GM19438 (cell line): ENCODE data around the gene ZMYND11.
"Not testable (repeated sequence)": the region's sequence is repeated elsewhere in the genome, so short reads cannot be mapped to it uniquely, and the experiment has no call there.

Experiments
- ATAC-seq: cut with Tn5 transposase; IDR thresholded peaks from one replicate; pipeline ENCODE4 v1.9.1; 2021; ENCODE audit warnings: low read depth; ENCODE audit not compliant: unreplicated experiment

ZMYND11 gene

DNA sequence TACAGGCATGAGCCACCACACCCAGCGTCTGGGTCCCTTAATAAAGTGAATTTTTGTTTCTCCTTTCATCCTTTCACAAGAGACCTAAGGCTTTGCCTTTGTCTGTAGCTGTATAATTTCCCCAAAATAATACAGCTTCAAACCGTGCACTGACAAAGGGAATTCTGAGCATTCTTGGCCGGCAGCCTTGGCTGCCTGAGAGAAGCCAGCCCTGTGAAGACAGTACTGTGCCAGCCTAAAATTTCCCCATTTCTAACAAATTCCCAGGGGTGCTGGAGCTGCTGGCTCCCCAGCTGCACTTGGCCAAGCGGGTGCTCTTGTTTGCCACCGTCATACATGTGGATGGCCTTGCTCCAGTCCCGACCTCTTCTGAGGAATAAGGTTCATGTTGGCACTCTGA, 106.2 kb downstream of the ZMYND11 start:
- ATAC-seq = no peak

- ATAC-seq = no peak
Observed at GRCh38 chr10:241966-242643, 106.8 kb downstream of the ZMYND11 start.

GRCh38 chr10:244227-244626, 109.0 kb downstream of the ZMYND11 start:
- no peak for ATAC-seq

- no peak for ATAC-seq
Observed at GRCh38 chr10:246431-246830, 111.2 kb downstream of the ZMYND11 start.

- ATAC-seq = no peak
Observed at GRCh38 chr10:247480-247879, 112.2 kb downstream of the ZMYND11 start.

- no peak for ATAC-seq
Observed at GRCh38 chr10:248307-248706, 113.1 kb downstream of the ZMYND11 start.

DNA sequence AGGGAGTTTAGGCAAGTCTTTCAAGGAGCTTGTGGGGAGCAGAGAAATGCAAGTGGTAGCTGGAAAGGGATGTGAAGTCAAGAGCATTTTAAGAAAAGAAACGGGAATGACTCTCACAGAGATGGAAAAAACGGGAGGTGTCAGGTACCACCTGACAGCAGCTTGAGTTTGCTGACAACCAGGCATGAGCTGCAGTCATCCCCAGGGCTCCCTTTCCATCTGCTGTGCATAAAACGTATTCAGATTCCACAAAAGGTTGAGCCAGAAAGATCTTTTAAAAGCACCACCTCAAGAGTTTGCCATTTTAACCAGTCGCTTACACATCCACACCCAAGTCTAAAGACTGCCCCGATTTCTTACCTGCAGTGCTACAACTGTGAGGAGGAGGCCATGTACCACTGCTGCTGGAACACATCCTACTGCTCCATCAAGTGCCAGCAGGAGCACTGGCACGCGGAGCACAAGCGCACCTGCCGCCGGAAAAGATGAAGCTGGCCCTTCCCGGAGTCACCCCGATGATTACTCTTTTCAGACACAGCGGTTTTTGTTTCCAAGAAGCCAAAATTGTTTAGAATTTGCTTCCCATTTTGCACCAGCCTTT, 116.8 kb downstream of the ZMYND11 start:
- no peak for ATAC-seq

DNA sequence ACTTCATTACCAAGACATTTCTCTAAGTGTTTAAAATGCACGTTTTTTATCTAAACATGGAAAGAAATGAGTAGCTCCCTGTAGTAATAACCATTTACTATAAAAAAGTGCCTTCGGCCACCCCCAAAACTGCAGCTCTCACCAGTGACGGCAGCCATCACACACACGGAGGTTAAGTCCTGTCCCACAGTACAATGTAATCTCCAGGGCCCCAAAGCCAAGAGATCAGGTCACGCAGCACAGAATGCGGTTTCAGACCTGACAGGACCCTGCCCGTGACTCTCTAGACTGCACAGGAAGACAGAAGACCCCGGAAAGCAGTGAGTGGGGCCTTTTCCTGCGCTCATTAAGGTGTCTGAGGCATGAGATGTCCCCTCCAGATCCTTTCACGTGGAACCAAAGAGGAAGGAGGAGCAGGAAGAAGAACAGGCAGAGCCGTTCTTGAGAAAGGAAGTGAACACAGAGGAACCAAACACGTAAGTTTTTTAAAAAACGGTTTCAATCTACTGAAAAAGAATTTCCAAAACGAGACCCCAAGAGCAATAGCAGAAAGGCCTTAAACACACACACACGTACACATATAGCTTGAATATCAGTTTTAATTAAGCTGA, 125.7 kb downstream of the ZMYND11 start:
- ATAC-seq = no peak

DNA sequence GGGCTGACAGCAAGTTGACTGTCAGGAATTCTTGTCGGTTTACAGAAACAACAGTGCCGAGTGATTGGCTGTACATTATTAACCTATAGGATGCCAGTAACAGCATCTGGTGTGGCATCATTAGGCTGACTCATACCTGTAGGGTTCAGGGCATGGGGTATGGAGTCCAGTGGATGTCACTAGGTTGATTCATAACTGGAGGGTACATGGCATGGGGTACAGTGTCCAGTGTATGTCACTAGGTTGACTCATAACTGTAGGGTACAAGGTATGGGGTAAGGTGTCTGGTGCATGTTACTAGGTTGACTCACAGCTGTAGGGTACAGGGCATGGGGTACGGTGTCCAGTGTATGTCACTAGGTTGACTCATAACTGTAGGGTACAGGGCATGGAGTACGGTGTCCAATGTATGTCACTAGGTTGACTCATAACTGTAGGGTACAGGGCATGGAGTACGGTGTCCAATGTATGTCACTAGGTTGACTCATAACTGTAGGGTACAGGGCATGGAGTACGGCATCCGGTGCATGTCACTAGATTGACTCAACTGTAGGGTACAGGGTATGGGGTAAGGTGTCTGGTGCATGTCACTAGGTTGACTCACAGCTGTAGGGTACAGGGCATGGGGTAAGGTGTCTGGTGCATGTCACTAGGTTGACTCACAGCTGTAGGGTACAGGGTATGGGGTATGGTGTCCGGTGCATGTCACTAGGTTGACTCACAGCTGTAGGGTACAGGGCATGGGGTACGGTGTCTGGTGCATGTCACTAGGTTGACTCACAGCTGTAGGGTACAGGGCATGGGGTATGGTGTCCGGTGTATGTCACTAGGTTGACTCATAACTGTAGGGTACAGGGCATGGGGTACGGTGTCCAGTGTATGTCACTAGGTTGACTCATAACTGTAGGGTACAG, 129.2 kb downstream of the ZMYND11 start:
- not testable (repeated sequence) for ATAC-seq

- ATAC-seq = not testable (repeated sequence)
Observed at GRCh38 chr10:265074-265440, 129.8 kb downstream of the ZMYND11 start.

- not testable (repeated sequence) for ATAC-seq
Observed at GRCh38 chr10:265816-266588, 130.7 kb downstream of the ZMYND11 start.

DNA sequence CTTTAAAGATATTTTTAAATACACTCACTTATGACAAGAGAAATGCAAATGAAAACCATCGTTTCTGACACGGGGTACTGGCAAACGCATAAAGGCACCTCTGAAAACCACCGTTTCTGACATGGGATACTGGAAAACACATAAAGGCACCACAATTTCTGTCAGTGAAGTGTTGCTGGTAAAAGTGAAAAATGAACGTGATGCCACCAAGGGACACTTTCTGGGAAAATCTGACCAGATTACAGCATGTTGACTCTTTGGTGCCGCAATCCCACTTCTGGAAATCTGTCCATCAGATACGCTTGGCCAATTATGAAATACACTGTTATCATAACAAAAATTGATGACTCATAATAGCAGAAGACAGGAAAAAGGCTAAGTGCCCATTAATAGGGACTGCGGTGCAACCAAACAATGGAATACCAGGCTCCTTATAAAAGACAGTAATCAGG, 131.7 kb downstream of the ZMYND11 start:
- no peak for ATAC-seq

DNA sequence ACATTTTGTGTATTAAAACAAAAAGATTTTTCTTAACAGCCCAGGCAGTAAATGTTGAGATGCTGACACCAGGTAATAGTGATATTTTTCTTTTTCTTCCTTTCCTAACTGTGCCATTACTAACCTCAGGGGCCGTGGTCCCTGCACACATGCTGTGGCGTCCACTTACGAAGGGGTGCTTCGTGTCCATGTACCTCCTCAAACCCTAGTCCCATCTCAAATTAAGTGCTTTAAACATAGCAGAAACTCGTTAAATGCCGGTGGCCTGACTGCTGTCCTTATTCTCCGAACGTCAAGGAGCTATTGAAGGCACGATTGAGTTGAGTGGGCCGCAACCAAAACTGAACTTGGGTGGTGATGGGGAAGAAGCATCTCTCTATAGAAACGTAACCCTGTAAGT, 132.4 kb downstream of the ZMYND11 start:
- ATAC-seq = no peak

DNA sequence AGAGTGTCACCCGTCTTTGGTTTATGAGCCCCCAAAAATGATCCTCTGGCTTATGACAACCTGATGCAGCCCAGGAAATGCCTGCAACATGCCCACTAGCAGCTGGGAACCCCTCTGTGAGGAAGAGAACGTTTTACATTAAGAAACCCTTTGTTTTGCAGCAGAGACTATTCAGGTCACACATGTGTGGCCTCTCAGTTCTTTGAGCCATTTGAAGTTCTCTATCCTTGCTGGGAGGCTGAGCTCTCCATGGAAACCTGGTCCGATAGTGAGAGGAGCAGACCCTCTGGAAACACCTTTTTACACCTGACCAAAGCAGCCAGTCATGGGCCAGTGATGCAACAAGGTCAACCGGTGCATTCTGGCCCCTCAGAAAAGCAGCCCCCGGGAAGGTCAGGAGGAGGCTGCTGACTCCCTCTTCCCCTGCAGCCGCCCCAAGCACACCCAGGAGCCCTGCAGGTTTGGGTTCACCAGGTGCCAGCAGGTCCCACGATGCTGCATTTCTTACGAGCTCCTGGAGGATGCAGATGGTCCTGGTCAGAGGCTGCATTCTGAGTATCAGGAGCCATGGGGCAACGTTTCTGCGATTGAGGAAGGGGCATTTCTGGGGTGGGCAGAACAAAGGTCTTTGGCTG, 134.3 kb downstream of the ZMYND11 start:
- ATAC-seq = no peak

DNA sequence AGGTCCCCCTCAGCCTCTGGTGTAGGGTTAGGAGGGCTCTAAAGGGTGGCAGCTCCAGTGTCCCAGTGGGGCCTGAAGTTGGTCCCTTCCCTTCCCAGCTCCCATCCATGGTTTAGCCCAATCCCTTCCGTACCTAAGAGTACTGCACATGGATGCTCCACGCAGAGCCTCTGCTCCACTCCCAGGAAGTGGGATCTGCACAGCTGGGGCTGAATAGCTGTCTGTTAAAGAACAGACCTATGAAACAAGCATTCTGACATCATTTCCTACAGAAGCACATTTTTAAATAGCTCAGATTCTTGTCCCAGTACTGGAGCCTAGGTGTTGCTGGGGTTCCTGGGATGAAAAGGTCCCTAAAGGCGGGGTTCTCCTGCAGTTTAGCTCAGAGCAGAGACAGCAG, 135.9 kb downstream of the ZMYND11 start:
- ATAC-seq = no peak

- no peak for ATAC-seq
Observed at GRCh38 chr10:271722-272121, 136.5 kb downstream of the ZMYND11 start.

GRCh38 chr10:273088-273487, 137.8 kb downstream of the ZMYND11 start:
- no peak for ATAC-seq

DNA sequence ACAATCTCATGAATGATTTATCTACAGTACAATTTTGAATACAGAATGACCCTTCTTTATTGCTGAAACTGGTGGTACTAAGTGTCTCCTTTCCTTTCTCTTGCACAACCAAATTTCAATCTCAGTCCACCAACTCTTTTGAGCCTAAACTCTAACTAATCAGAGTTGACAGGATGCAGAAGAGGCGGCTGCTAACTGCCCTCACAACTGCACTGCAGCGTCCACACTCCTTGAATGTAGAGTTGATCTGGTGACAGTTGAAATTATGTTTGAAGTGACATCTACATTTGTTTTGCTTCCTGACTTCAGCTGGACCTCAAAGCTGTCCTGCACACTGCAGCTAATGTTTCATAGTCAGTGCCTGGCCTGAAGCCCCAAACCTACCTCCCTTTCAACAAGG, 139.6 kb downstream of the ZMYND11 start:
- ATAC-seq = no peak

- ATAC-seq = no peak
Observed at GRCh38 chr10:275680-276079, 140.4 kb downstream of the ZMYND11 start.

- ATAC-seq = no peak
Observed at GRCh38 chr10:277963-278362, 142.7 kb downstream of the ZMYND11 start.
